Fibroblast of the aortic adventitia (primary cell): ENCODE results near the gene EML4. TPM values are rescaled to one million over a fixed set of nuclear protein-coding genes. Genes with fewer than 3 reads are reported as not detected.

Experiments used
- DNase-seq: peaks from one replicate; pipeline ENCODE4 v3.0.0-alpha.2; 2010; ENCODE audit warnings: low read depth
- H3K4me3 ChIP-seq: 2 replicates; pipeline ENCODE4 v1.5.1; 2011; ENCODE audit warnings: low read depth, mild to moderate bottlenecking, control low read depth, low read length, moderate library complexity
- total RNA-seq: library from RNA; depleted of rRNA; stranded (reverse); fragments of >200 nt; gene quantifications from 2 replicates; pipeline ENCODE4 v1.2.3, GENCODE V29; 2012; ENCODE audit warnings: low replicate concordance
- TF ChIP-seq, protein P1 (sequence below): IDR thresholded peaks from 2 replicates; pipeline ENCODE4 v1.5.1; 2011; ENCODE audit warnings: mild to moderate bottlenecking, low read length, control low read depth, inconsistent platforms; ENCODE audit not compliant: insufficient read depth

Gene EML4
- total RNA-seq, 1 donor, result 50.9 TPM

DNA sequence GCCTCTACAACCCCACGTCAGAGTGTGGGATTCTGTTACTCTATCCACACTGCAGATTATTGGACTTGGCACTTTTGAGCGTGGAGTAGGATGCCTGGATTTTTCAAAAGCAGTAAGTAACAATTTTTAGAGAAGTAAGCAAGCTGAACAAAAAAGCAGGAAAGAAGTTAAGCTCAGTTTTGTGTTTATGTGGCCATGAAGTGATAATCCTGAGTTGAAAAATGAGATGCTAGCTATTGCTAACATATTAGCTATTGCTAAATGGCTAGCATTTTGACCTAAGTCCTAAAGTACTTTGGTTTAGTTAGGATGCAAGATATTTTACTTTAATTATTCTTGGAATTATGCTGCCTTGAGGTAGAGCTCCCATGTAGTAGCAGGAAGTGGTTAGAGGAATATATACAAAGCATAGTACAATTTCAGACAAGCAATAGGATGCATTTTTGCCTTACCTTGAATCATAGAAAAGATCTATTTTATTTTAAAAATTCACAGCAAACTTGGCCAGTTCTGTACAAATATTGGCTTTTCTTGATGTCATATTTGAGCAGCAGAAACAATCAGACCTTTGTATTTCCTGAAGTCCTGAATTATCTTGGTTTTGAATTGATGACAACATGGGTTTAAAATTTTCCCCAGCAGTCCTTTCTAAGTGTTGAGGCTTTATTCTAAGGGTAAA lies 117.3 kb downstream of the EML4 start:
- TF ChIP-seq, protein P1, sequence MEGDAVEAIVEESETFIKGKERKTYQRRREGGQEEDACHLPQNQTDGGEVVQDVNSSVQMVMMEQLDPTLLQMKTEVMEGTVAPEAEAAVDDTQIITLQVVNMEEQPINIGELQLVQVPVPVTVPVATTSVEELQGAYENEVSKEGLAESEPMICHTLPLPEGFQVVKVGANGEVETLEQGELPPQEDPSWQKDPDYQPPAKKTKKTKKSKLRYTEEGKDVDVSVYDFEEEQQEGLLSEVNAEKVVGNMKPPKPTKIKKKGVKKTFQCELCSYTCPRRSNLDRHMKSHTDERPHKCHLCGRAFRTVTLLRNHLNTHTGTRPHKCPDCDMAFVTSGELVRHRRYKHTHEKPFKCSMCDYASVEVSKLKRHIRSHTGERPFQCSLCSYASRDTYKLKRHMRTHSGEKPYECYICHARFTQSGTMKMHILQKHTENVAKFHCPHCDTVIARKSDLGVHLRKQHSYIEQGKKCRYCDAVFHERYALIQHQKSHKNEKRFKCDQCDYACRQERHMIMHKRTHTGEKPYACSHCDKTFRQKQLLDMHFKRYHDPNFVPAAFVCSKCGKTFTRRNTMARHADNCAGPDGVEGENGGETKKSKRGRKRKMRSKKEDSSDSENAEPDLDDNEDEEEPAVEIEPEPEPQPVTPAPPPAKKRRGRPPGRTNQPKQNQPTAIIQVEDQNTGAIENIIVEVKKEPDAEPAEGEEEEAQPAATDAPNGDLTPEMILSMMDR, result no peak
- no peak for DNase-seq
- H3K4me3 ChIP-seq, result no peak overlapping the region

DNA sequence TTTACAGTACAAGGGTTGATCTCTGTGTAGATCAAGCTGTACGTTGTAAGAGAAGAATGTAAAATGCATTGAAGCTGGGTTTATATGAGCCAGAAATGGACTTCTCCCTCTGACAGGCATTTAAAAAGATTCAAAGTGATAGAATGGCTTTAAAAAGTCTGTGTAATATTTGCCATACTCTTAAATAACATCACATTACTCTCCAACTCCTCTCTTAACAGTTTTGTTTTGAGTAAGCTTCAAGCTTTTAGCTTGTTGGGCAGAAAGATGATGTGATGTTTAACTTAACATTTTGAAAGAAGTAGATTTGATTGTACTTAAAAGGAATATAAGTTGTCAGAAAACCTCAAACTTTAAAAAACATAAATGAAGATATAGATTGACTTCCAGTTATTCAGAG lies 119.7 kb downstream of the EML4 start:
- TF ChIP-seq, protein P1, result no peak
- no peak overlapping the region for H3K4me3 ChIP-seq
- DNase-seq, result no peak

DNA sequence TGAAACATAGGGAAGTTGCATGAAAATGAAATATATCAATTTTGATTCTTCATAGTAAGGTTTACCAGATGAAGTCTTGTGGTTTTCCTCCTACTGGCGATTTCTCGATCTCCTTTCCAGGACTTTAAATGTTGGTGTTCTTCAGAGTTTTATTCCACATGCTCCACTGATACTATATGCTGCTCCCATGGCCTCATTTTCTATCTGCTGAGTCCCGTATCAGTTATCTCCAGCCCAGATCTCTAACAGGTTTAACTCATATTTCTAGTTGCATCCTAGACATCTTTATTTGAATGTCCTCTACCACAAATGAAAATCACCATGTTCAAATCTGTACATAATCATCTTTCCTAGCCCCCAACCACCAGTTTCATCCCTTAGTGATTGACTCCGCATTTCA lies 120.1 kb downstream of the EML4 start:
- H3K4me3 ChIP-seq, result no peak overlapping the region
- TF ChIP-seq, protein P1, result no peak
- DNase-seq, result no peak

DNA sequence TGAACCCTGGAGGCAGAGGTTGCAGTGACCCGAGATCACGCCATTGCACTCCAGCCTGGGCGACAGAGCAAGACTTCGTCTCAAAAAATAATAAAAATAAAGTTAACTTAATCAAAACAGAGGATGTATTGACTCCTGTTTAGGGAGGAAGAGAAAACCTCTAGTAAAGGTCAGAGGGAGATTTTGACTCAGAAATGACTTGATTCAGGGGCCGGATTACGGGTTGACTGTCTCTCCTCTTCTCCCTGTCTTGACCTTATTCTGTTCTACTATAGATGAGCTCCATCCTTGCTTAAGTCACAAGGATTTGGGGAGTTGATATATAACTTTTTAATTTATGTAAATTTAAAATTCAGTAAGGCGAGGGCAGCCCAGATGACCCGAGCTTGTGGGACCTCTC lies 120.9 kb downstream of the EML4 start:
- H3K4me3 ChIP-seq, result no peak overlapping the region
- DNase-seq, result no peak
- TF ChIP-seq, protein P1, result no peak

DNA sequence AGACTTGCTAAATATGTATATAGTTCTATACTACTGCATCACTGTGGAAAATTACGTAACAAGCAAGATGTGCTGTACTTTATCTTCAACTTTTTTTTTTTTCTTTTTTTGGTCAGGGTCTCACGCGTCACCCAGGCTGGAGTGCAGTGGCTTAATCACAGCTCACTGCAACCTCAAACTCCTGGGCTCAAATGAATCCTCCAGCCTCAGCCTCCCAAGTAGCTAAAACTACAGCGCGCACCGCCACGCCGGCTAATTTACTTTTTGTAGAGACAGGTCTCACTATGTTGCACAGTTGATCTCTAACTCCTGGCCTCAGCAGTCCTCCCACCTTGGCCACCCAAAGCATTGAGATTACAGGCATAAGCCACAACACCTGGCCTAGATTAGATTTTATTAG lies 123.9 kb downstream of the EML4 start:
- no peak for DNase-seq
- TF ChIP-seq, protein P1, result no peak

DNA sequence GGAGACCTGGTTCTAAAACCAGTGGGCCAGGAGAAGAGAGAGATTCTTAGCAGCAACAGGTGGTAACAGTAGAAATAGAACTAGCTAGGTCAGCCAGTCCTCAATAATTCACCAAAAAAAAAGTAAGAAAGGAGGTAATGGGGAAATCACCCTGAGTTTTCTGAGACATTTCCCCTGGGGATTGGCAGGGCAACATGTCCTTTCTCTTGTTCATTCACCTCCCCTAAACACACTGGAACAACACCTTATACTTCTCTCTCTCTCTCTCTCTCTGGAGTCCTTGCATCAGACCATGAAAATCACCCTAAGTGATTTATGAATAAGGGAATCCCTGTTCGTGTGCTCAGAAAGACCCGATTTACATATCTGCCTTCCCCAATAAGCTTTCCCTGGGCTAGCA lies 127.1 kb downstream of the EML4 start:
- H3K4me3 ChIP-seq, result no peak overlapping the region
- no peak for DNase-seq
- TF ChIP-seq, protein P1, result no peak

More for the DNA sequence above, 123.9 kb downstream of the EML4 start:
- no peak overlapping the region for H3K4me3 ChIP-seq
